OCI-LY1 (cell line): ENCODE data around the gene SCAMP2.

Source experiments
- H2AFZ ChIP-seq: fragments of 200-600 bp; sonication (generic), shearing (Covaris generic); 2 replicates; pipeline ENCODE4 v1.6.0; 2014; ENCODE audit warnings: antibody characterized with exemption, mild to moderate bottlenecking, low read length
- H3F3A ChIP-seq: fragments of 200-600 bp; sonication (generic), shearing (Covaris generic); 2 replicates; pipeline ENCODE4 v1.6.0; 2014; ENCODE audit warnings: mild to moderate bottlenecking, antibody characterized with exemption, low read length, moderate library complexity; ENCODE audit not compliant: insufficient read depth
- H3K27ac ChIP-seq: fragments of 200-600 bp; sonication (generic); 2 replicates; pipeline ENCODE4 v1.5.1; 2014; ENCODE audit warnings: low read length, mixed run types, mild to moderate bottlenecking, low read depth; ENCODE audit not compliant: poor library complexity, severe bottlenecking
- H3K27me3 ChIP-seq: fragments of 200-600 bp; sonication (generic); 2 replicates; pipeline ENCODE4 v1.6.0; 2014; ENCODE audit warnings: antibody characterized with exemption, mild to moderate bottlenecking, low read length, moderate library complexity; ENCODE audit not compliant: insufficient read depth
- H3K36me3 ChIP-seq: fragments of 200-600 bp; sonication (generic); 2 replicates; pipeline ENCODE4 v1.6.1; 2014; ENCODE audit warnings: mild to moderate bottlenecking, antibody characterized with exemption, low read length, moderate library complexity, mixed read lengths; ENCODE audit not compliant: insufficient read depth
- H3K4me1 ChIP-seq: fragments of 200-600 bp; sonication (generic); 2 replicates; pipeline ENCODE4 v1.5.1; 2014; ENCODE audit warnings: mild to moderate bottlenecking, low read length, moderate library complexity; ENCODE audit not compliant: insufficient read depth, severe bottlenecking
- H3K4me2 ChIP-seq: fragments of 200-600 bp; sonication (generic), shearing (Covaris generic); 2 replicates; pipeline ENCODE4 v1.6.1; 2014; ENCODE audit warnings: low read length
- H3K4me3 ChIP-seq: fragments of 200-600 bp; sonication (generic); 2 replicates; pipeline ENCODE4 v1.5.1; 2014; ENCODE audit warnings: low read length, low read depth, mild to moderate bottlenecking, mixed read lengths; ENCODE audit not compliant: poor library complexity, severe bottlenecking
- H3K79me2 ChIP-seq: fragments of 200-600 bp; shearing (Covaris generic); 2 replicates; pipeline ENCODE4 v1.6.1; 2016; ENCODE audit warnings: mixed run types, low read length, mixed read lengths; ENCODE audit not compliant: insufficient read depth
- H3K9ac ChIP-seq: fragments of 200-600 bp; sonication (generic), shearing (Covaris generic); 2 replicates; pipeline ENCODE4 v1.6.1; 2014; ENCODE audit warnings: mild to moderate bottlenecking, low read length, mixed read lengths
- H3K9me2 ChIP-seq: fragments of 200-600 bp; sonication (generic), shearing (Covaris generic); 2 replicates; pipeline ENCODE4 v1.6.1; 2014; ENCODE audit warnings: low read depth, mild to moderate bottlenecking, low read length, mixed read lengths
- H3K9me3 ChIP-seq: fragments of 200-600 bp; shearing (Covaris generic); 2 replicates; pipeline ENCODE4 v1.6.1; 2014; ENCODE audit warnings: low read length, mixed read lengths
- H4K20me1 ChIP-seq: fragments of 200-600 bp; sonication (generic), shearing (Covaris generic); 2 replicates; pipeline ENCODE4 v1.6.0; 2016; ENCODE audit warnings: mild to moderate bottlenecking, low read length; ENCODE audit not compliant: insufficient read depth
- EZH2 ChIP-seq: fragments of 200-600 bp; sonication (generic), shearing (Covaris generic); IDR thresholded peaks from 2 replicates; pipeline ENCODE4 v1.8.0; 2017; ENCODE audit warnings: borderline replicate concordance, mixed run types, mild to moderate bottlenecking, antibody characterized with exemption, low read length, moderate library complexity, mixed read lengths
- TF ChIP-seq, protein P1 (sequence below): fragments of 200-600 bp; sonication (generic), shearing (Covaris generic); IDR thresholded peaks from 2 replicates; pipeline ENCODE4 v1.5.1; 2017; ENCODE audit warnings: mild to moderate bottlenecking, antibody characterized with exemption, low read length, moderate library complexity, mixed read lengths

SCAMP2 gene

DNA sequence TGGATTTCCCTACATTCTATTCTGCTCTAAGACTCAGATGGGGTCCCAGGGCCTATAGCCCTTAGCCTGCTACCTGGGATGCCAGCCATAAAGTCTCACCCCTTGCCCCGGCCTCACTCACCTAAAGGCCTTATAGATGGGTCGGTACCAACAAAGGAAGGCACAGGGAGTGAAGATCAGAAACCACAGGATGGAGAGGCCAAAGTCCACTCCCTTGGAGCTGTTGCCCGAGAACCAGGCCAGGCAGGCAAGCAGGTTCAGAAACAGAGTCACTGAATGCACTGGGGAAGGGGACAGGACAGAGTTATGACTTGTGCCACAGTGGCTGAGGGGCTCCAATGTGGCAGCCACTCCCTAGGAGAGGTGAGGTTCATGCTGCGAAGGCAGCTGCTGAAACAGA is 22.8 kb downstream of the SCAMP2 start:
- Histone ChIP-seq H3K36me3 (peaks cover 58% of the 10 kb centered on the region), H4K20me1 (no peaks in the 10 kb centered on the region), H3K4me2 (no peak overlapping the region), H2AFZ (no peak overlapping the region), H3K27ac (no peak overlapping the region), H3K4me1 (peaks cover 3% of the 10 kb centered on the region), H3K9me2 (no peaks in the 10 kb centered on the region), H3K79me2 (no peaks in the 10 kb centered on the region), H3K27me3 (no peaks in the 10 kb centered on the region), H3F3A (no peaks in the 10 kb centered on the region), H3K9me3 (no peaks in the 10 kb centered on the region), H3K9ac (no peak overlapping the region), H3K4me3 (no peak overlapping the region)
- TF ChIP-seq EZH2, result no peak
- TF ChIP-seq, protein P1, sequence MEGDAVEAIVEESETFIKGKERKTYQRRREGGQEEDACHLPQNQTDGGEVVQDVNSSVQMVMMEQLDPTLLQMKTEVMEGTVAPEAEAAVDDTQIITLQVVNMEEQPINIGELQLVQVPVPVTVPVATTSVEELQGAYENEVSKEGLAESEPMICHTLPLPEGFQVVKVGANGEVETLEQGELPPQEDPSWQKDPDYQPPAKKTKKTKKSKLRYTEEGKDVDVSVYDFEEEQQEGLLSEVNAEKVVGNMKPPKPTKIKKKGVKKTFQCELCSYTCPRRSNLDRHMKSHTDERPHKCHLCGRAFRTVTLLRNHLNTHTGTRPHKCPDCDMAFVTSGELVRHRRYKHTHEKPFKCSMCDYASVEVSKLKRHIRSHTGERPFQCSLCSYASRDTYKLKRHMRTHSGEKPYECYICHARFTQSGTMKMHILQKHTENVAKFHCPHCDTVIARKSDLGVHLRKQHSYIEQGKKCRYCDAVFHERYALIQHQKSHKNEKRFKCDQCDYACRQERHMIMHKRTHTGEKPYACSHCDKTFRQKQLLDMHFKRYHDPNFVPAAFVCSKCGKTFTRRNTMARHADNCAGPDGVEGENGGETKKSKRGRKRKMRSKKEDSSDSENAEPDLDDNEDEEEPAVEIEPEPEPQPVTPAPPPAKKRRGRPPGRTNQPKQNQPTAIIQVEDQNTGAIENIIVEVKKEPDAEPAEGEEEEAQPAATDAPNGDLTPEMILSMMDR, result no peak

- Histone ChIP-seq H3K36me3 (peaks cover 48% of the 10 kb centered on the region), H3K9me3 (no peaks in the 10 kb centered on the region), H3K27me3 (no peaks in the 10 kb centered on the region), H3K27ac (no peak overlapping the region), H3F3A (no peaks in the 10 kb centered on the region), H4K20me1 (no peaks in the 10 kb centered on the region), H3K9ac (no peak overlapping the region), H3K4me1 (peaks cover 26% of the 10 kb centered on the region), H3K79me2 (no peaks in the 10 kb centered on the region), H3K4me2 (no peak overlapping the region), H2AFZ (no peak overlapping the region), H3K4me3 (no peak overlapping the region), H3K9me2 (no peaks in the 10 kb centered on the region)
- TF ChIP-seq EZH2, result no peak
- TF ChIP-seq, protein P1, result no peak
These were observed 25.7 kb downstream of the SCAMP2 start for GRCh38 chr15:74847432-74847831.

GRCh38 chr15:74845581-74845980 is 27.6 kb downstream of the SCAMP2 start:
- Histone ChIP-seq H3K27me3 (no peaks in the 10 kb centered on the region), H3K9ac (no peak overlapping the region), H4K20me1 (no peaks in the 10 kb centered on the region), H3F3A (no peaks in the 10 kb centered on the region), H3K4me1 (peaks cover 43% of the 10 kb centered on the region), H2AFZ (no peak overlapping the region), H3K4me2 (no peak overlapping the region), H3K79me2 (no peaks in the 10 kb centered on the region), H3K27ac (peak overlapping the region; percentile 67), H3K9me2 (no peaks in the 10 kb centered on the region), H3K9me3 (no peaks in the 10 kb centered on the region), H3K4me3 (no peak overlapping the region), H3K36me3 (peaks cover 38% of the 10 kb centered on the region)
- TF ChIP-seq, protein P1, result no peak
- no peak for TF ChIP-seq EZH2
